DMS 273 treated with DMSO at 0.1 percent for 48 hours (cell line): Measurements from ENCODE around the gene FXR2.
A peak's percentile ranks its signal among the peaks of the same experiment; 100 is the strongest.

ENCODE experiments used
- DNase-seq: peaks from one replicate; lab custom pipeline; 2025; lab: John Stamatoyannopoulos, UW

Gene FXR2

GRCh38 chr17:7570351-7570750 lies 44.3 kb downstream of the FXR2 start:
- no peak for DNase-seq

GRCh38 chr17:7569571-7569970 lies 45.1 kb downstream of the FXR2 start:
- DNase-seq: no peak

DNA sequence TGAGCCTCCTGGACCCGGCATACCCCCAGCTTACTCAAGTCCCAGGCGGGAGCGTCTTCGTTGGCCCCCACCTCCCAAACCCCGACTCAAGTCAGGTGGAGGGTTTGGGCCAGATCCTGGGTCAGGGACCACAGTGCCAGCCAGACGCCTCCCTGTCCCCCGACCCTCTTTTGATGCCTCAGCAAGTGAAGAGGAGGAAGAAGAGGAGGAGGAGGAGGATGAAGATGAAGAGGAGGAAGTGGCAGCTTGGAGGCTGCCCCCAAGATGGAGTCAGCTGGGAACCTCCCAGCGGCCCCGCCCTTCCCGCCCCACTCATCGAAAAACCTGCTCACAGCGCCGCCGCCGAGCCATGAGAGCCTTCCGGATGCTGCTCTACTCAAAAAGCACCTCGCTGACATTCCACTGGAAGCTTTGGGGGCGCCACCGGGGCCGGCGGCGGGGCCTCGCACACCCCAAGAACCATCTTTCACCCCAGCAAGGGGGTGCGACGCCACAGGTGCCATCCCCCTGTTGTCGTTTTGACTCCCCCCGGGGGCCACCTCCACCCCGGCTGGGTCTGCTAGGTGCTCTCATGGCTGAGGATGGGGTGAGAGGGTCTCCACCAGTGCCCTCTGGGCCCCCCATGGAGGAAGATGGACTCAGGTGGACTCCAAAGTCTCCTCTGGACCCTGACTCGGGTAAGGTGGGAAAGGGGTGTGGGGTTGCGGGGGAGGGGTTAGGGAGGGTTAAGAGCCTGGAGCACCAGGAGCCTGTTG lies 51.4 kb downstream of the FXR2 start:
- no peak for DNase-seq

DNA sequence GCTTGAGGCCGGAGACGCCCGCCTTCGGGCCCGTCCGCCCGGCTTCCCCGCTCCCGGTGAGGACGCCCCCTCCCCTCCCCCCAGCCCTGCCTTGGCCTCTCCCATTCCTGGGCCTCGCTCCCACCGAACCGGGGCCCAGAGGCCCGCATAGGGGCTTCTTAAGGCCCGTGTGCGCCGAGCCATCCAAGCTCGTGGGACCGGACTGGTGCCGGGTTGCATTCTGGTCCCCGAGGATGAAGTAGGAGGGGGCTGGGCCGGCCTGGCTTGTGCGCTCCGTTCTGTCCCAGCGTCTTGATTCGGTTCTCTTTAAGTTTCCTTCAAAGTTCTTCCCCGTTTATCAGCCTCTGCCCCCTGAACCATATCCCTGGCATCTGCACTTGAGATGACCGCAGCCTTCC lies 52.5 kb downstream of the FXR2 start:
- DNase-seq: no peak

DNA sequence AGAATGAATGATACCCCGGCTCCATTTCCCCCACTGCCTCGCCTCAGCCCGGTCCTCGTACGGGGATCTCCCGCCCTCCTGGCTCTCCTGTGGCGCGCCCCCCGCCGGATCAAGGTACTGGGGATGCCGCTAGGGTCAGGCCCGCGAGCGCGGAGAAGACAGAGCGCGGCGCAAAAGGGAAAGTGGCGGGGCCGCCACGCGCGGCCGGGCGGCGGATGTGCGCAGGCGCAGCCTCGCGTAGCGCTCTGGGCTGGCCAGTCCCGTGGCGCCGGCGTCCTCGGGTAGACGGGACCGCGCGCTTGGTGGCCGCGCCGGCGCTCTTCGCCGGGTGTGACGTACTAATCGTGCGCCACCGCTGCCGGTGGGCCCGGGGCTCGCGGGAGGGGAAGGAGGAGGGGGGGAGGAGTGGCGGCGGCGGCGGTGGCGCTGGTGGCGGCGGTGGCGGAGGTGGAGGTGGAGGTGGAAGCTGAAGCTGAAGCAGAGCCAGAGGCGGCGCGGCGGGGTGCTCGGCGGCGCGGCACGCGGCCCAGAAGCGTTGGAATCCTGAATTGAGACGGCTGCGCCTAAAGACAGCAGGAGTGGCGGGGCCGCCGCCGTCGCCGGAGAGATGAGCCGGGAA lies 53.0 kb downstream of the FXR2 start, which contains the start of gene SENP3:
Gene SENP3 (plus strand): TSS at position 331 of the 619 bp plus-strand sequence. CDS start 1,158 bp downstream, outside the sequence.
- no peak for DNase-seq

GRCh38 chr17:7561028-7561575 lies 53.6 kb downstream of the FXR2 start:
- peak; percentile 48 for DNase-seq

GRCh38 chr17:7560172-7561027 lies 54.3 kb downstream of the FXR2 start:
- DNase-seq: no peak

- no peak for DNase-seq
Measured at GRCh38 chr17:7559320-7560171, 55.2 kb downstream of the FXR2 start.

- DNase-seq: no peak
Measured at GRCh38 chr17:7558544-7559319, 56.0 kb downstream of the FXR2 start, which contains the start of gene TNFSF13. TNFSF13 (plus strand) TSS chr17:7558750; CDS start chr17:7559040, 290 bp downstream.

- no peak for DNase-seq
Measured at GRCh38 chr17:7557775-7558543, 56.7 kb downstream of the FXR2 start.

- no peak for DNase-seq
Measured at GRCh38 chr17:7557147-7557764, 57.4 kb downstream of the FXR2 start.

- DNase-seq: no peak
Measured at GRCh38 chr17:7556627-7557026, 58.1 kb downstream of the FXR2 start.

DNA sequence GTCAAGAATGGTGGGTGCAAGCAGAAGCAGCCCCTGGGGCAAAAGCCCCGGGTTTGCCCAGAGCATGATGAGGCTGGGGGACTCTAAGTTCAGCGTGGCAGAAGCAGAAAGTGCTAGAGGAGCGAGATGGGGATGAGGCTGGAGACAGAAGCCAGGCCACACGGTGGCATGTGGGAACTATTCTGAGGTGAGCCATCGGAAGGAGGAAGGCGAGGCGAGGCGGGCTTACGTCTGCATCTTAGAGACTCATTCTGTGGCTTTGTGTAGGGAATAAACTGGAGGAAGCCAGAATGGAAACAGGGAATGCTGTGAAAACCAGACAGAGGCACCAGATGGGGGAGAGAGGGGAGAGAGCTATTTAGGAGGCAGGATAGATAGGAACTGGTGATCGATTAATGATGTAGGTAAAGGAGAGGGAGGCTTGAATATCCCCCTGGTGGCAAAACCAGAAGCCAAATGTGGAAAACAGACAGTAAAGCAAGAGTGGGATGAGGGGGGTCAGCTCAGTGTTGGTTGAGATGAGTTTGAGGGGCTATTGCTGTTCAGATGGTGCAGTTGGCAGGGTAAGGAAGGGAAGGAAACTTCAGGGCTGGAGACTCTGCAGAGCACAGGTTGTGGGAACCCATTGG lies 59.3 kb downstream of the FXR2 start:
- no peak for DNase-seq

DNA sequence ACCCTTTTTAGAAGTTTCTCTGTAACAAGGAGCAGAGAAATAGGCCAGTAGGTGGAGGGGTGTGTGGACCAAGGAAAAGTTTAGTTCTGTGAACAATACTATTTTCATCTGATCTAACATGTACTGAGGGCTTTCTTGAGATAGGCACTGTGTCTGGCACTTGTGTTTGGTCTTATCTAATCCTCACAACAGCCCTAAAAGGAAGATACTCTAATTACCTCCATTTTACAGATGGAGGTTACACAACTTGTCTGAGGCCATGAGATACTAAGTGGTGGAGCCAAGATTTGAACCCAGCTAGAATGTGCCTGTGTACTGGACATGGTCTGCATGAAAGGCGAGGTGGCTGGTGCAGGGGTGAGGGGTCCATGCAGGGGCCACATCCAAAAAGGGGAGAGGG lies 61.3 kb downstream of the FXR2 start:
- DNase-seq: no peak

DNA sequence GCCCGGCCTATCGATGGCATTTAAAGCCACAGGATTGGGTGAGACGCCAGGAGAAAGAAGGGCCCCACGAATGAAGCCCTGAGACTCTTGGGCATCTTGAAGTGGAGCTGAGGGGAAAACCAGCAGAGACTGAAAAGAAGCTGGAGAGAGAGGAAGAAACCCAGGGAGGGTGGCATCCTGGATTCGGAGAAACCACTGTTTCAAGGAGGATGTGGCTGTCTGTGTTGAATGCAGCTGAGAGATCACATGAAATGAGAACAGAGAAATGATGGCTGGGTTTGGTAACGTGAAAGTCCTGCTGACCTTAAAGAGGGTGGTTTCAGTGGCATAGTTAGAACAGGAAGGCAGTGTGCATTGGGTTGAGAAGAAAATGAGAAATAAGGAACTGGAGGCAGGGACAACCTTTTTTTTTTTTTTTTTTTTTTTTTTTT lies 62.1 kb downstream of the FXR2 start:
- no peak for DNase-seq

GRCh38 chr17:7551396-7551795 lies 63.3 kb downstream of the FXR2 start:
- DNase-seq: no peak

DNA sequence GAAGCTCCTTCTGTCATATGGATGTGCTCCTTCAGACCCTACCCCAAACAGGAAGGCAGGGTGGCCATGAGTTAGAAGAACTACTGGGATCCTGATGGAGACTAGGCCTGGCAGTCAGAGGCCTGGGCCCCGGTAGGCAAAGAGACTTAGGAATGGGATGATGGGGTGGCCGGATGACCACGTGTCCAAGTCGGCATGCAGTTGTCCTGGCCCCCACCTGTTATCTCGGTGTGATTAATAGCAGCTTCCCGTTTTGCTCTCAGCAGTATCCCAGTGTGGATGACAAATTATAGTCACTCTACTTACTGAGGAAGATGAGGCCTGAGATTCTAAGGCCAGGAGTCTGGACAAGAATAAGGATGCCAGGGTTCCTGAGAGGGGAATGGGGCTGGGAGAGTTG lies 64.4 kb downstream of the FXR2 start:
- DNase-seq: no peak

DNA sequence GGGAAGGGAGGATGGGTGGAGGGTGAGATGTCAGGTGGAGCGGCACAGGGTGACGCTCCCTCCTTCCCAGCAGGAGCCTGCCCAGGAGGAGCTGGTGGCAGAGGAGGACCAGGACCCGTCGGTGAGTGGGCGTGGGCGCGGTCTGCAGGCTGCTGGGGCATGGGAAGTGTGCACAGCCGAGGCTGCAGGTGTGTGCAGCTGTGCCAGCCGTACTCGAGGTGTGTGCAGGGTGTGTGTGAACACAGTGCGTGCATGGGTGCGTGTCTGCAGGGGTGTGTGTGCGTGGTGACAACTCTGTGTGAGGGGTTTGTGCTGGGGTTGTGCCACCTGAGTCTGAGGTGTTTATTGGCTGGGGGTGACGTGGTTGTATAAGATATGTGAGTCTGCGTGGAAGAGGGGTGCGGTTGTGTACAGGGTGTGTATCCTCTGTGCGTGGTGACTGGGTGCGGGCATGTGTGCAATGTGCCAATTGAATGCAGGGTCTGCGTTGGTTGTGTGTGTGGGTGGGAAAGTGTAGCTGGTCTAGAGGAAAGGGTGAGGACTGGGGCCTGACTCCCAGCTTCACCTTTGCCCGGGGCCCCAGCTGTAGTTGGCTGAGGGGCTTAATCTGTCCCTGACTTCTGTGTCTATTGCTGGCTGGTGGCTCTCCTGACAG lies 65.2 kb downstream of the FXR2 start:
- DNase-seq: no peak
